SK-N-SH (cell line): Measurements from ENCODE around the gene CAPNS1. TPM values are rescaled to one million over a fixed set of nuclear protein-coding genes. Genes with fewer than 3 reads are reported as not detected.

Source experiments
- CTCF ChIA-PET: fragments of 300-600, 350-600 bp; formaldehyde crosslinking; extraction: SDS; loops from one replicate; lab custom pipeline; 2021; lab: Yijun Ruan, JAX
- POLR2A ChIA-PET: fragments of 350-600 bp; sonication (Branson Sonifier 250); formaldehyde crosslinking; extraction: SDS; loops from one replicate; lab custom pipeline; 2020; ENCODE audit warnings: antibody characterized with exemption, inconsistent platforms; lab: Yijun Ruan, JAX
- DNase-seq: peaks from one replicate; pipeline ENCODE4 v3.0.0; 2012
- H2AFZ ChIP-seq: fragments of 200-600 bp; sonication (generic); 2 replicates; pipeline ENCODE4 v1.8.1; 2016; ENCODE audit warnings: antibody characterized with exemption, mild to moderate bottlenecking, low read depth
- H3F3A ChIP-seq: fragments of 200-600 bp; sonication (generic); replicated peaks from 2 replicates; pipeline ENCODE3; 2016; ENCODE audit warnings: antibody characterized with exemption, mild to moderate bottlenecking; ENCODE audit not compliant: insufficient read depth
- H3K27ac ChIP-seq, 2 experiments: fragments of 200-500 bp in 1 of 2; fragments of 200-600 bp in 1 of 2; sonication (Bioruptor generic) in 1 of 2; sonication (generic), shearing (Covaris generic) in 1 of 2; 2 replicates each; pipeline versions ENCODE4 v1.5.1 to v1.6.1; 2014 to 2016; ENCODE audit warnings: low read depth in 2 of 2, inconsistent platforms in 1 of 2, low read length in 1 of 2, mild to moderate bottlenecking in 1 of 2, mixed read lengths in 1 of 2
- H3K27me3 ChIP-seq: fragments of 200-600 bp; sonication (generic), shearing (Covaris generic); 2 replicates; pipeline ENCODE4 v1.6.1; 2016; ENCODE audit warnings: mixed run types; ENCODE audit not compliant: insufficient read depth
- H3K36me3 ChIP-seq, 2 experiments: fragments of 200-500 bp in 1 of 2; fragments of 200-600 bp in 1 of 2; sonication (Bioruptor generic) in 1 of 2; sonication (generic) in 1 of 2; replicated peaks in 1 of 2; 2 replicates each; pipeline versions ENCODE3 to v1.5.1; 2014 to 2016; ENCODE audit warnings: low read length in 1 of 2, mild to moderate bottlenecking in 1 of 2; ENCODE audit not compliant: insufficient read depth in 2 of 2, control insufficient read depth in 1 of 2
- H3K4me1 ChIP-seq, 2 experiments: fragments of 200-500 bp in 1 of 2; fragments of 200-600 bp in 1 of 2; sonication (Bioruptor generic) in 1 of 2; sonication (generic), shearing (Covaris generic) in 1 of 2; 2 replicates each; pipeline versions ENCODE4 v1.5.1 to v1.6.1; 2014 to 2016; ENCODE audit warnings: low read depth in 1 of 2, low read length in 1 of 2, mixed run types in 1 of 2; ENCODE audit not compliant: insufficient read depth in 2 of 2, control insufficient read depth in 1 of 2
- H3K4me2 ChIP-seq: fragments of 200-600 bp; sonication (generic), shearing (Covaris generic); 2 replicates; pipeline ENCODE4 v1.6.1; 2017; ENCODE audit warnings: mixed run types
- H3K4me3 ChIP-seq, 2 experiments: fragments of 200-500 bp in 1 of 2; fragments of 200-600 bp in 1 of 2; sonication (Bioruptor generic) in 1 of 2; sonication (generic), shearing (Covaris generic) in 1 of 2; 2 replicates each; pipeline versions ENCODE4 v1.5.1 to v1.8.1; 2014 to 2016; ENCODE audit warnings: low read depth in 2 of 2, inconsistent platforms in 1 of 2, low read length in 1 of 2, mild to moderate bottlenecking in 1 of 2, mixed read lengths in 1 of 2, moderate library complexity in 1 of 2
- H3K79me2 ChIP-seq: fragments of 200-600 bp; sonication (generic); 2 replicates; pipeline ENCODE4 v1.8.1; 2017; ENCODE audit warnings: mild to moderate bottlenecking; ENCODE audit not compliant: insufficient read depth
- H3K9ac ChIP-seq: fragments of 200-600 bp; sonication (generic); 2 replicates; pipeline ENCODE4 v1.6.1; 2017; ENCODE audit warnings: mixed run types
- H3K9me2 ChIP-seq: fragments of 200-600 bp; sonication (generic); 2 replicates; pipeline ENCODE4 v1.6.1; 2017; ENCODE audit warnings: mixed run types
- H3K9me3 ChIP-seq: fragments of 200-600 bp; sonication (generic); 2 replicates; pipeline ENCODE4 v1.6.1; 2017; ENCODE audit warnings: mixed run types, mild to moderate bottlenecking, moderate library complexity
- H4K20me1 ChIP-seq: fragments of 200-600 bp; sonication (generic); 2 replicates; pipeline ENCODE4 v1.6.1; 2017; ENCODE audit warnings: mild to moderate bottlenecking, mixed run types; ENCODE audit not compliant: insufficient read depth
- CHD2 ChIP-seq: fragments of 150-350 bp; IDR thresholded peaks from 2 replicates; pipeline ENCODE4 v1.6.1; 2018; ENCODE audit warnings: low read length; ENCODE audit not compliant: partially characterized antibody
- MXI1 ChIP-seq: IDR thresholded peaks from 2 replicates; pipeline ENCODE4 v1.6.1; 2012; ENCODE audit warnings: mild to moderate bottlenecking, low read depth, low read length, improper control_type of control experiment
- RCOR1 ChIP-seq: fragments of 150-350 bp; IDR thresholded peaks from 2 replicates; pipeline ENCODE4 v1.6.1; 2017; ENCODE audit warnings: antibody characterized with exemption, low read length
- RXRA ChIP-seq: IDR thresholded peaks from 2 replicates; pipeline ENCODE4 v1.4.0; 2012; ENCODE audit warnings: low read depth, mild to moderate bottlenecking, borderline replicate concordance
- SIN3A ChIP-seq: IDR thresholded peaks from 2 replicates; pipeline ENCODE4 v1.6.1; 2012; ENCODE audit warnings: low read depth, mild to moderate bottlenecking, low read length, moderate library complexity, borderline replicate concordance
- YY1 ChIP-seq: IDR thresholded peaks from 2 replicates; pipeline ENCODE4 v1.4.0; 2012; ENCODE audit warnings: low read depth, mild to moderate bottlenecking
- ZBTB33 ChIP-seq: IDR thresholded peaks from 2 replicates; pipeline ENCODE4 v1.4.0; 2012; ENCODE audit warnings: low read depth, borderline replicate concordance
- WGBS: methylation state at CpG from one replicate; pipeline ENCODE4 v1.1.6; 2017; ENCODE audit warnings: low lambda C conversion rate; 5-methylcytosine and 5-hydroxymethylcytosine counted together
- polyA plus RNA-seq, 3 experiments: library from polyadenylated mRNA; depleted of rRNA; stranded (reverse); fragments of >200 nt; gene quantifications; 2 replicates each; pipeline ENCODE4 v1.2.3, GENCODE V29; 2012
- TF ChIP-seq, protein P1 (sequence below): fragments of 200-600 bp; sonication (generic); IDR thresholded peaks from 2 replicates; pipeline ENCODE4 v1.6.1; 2017; ENCODE audit warnings: antibody characterized with exemption, mild to moderate bottlenecking, moderate library complexity

CAPNS1 gene
- polyA plus RNA-seq, 1 of the 3 experiments (the other 2 are of a cell fraction), result 999 TPM

- DNase-seq, result no peak
- Histone ChIP-seq H3K4me2 (no peak overlapping the region), H3K4me1 (no peaks in the 10 kb centered on the region), H2AFZ (no peak overlapping the region), H4K20me1 (no peaks in the 10 kb centered on the region), H3K9me3 (no peaks in the 10 kb centered on the region), H3K79me2 (no peaks in the 10 kb centered on the region), H3K4me3 (no peak overlapping the region), H3F3A (no peaks in the 10 kb centered on the region), H3K9me2 (no peaks in the 10 kb centered on the region), H3K36me3 (peaks cover 0 to 3% of the 10 kb centered on the region in 2 experiments), H3K27ac (no peak overlapping the region), H3K27me3 (no peaks in the 10 kb centered on the region), H3K9ac (no peak overlapping the region)
- 97% methylated on average over 6 of the region's 6 CpGs for WGBS
- POLR2A ChIA-PET, result no interaction called here
- CTCF ChIA-PET, result no interaction called here
- no peak for TF ChIP-seq RXRA
- no peak for TF ChIP-seq SIN3A
- TF ChIP-seq MXI1, result no peak
- TF ChIP-seq ZBTB33, result no peak
- TF ChIP-seq, all 33 proteins: peak for 0
These were observed 42.8 kb upstream of the CAPNS1 start for GRCh38 chr19:36097036-36097435.

DNA sequence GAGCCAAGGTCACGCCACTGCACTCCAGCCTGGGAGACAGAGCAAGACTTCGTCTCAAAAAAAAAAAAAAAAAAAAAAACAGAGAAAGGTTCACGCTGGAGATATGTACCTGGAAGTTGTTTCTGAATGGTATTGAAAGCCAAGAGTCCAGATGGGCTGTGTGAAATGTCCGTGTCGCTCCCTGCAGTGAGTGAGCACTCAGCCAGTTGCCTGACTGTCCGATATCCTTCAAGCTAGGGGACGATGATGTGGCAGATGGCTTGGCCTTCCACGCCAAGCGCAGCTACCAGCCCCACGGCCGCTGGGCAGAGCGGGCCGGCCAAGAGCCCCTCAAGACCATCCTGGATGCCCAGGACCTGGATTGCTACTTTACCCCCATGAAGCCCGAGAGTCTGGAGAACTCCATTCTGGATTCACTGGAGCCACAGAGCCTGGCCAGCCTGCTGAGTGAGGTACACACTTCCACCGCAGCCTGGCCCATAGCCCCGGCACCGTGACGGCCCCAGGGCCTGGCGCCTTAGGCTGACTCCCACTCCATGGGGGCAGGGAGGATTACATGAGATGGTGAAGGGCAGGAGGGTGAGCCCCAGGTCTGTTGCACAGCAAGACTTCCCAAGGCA, 40.6 kb upstream of the CAPNS1 start:
- Histone ChIP-seq H3K36me3 (peaks cover 0 to 3% of the 10 kb centered on the region in 2 experiments), H3K9me3 (no peaks in the 10 kb centered on the region), H2AFZ (no peak overlapping the region), H3K4me3 (no peak overlapping the region), H3K4me2 (no peak overlapping the region), H3K4me1 (no peaks in the 10 kb centered on the region)
- TF ChIP-seq MXI1 (no peak), YY1 (no peak), CHD2 (no peak), RCOR1 (no peak)
- TF ChIP-seq, protein P1, sequence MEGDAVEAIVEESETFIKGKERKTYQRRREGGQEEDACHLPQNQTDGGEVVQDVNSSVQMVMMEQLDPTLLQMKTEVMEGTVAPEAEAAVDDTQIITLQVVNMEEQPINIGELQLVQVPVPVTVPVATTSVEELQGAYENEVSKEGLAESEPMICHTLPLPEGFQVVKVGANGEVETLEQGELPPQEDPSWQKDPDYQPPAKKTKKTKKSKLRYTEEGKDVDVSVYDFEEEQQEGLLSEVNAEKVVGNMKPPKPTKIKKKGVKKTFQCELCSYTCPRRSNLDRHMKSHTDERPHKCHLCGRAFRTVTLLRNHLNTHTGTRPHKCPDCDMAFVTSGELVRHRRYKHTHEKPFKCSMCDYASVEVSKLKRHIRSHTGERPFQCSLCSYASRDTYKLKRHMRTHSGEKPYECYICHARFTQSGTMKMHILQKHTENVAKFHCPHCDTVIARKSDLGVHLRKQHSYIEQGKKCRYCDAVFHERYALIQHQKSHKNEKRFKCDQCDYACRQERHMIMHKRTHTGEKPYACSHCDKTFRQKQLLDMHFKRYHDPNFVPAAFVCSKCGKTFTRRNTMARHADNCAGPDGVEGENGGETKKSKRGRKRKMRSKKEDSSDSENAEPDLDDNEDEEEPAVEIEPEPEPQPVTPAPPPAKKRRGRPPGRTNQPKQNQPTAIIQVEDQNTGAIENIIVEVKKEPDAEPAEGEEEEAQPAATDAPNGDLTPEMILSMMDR, result no peak
- TF ChIP-seq, all 33 proteins: peak for 0
- CTCF ChIA-PET, result no interaction called here
- no peaks in the 10 kb centered on the region for H3K27me3 ChIP-seq
- no peak overlapping the region for H3K27ac ChIP-seq
- H3K9ac ChIP-seq, result no peak overlapping the region
- no peaks in the 10 kb centered on the region for H3K9me2 ChIP-seq
- no peaks in the 10 kb centered on the region for H4K20me1 ChIP-seq
- H3F3A ChIP-seq, result no peaks in the 10 kb centered on the region
- POLR2A ChIA-PET, result no interaction called here
- no peak for DNase-seq
- H3K79me2 ChIP-seq, result no peaks in the 10 kb centered on the region
- 78% methylated on average over 10 of the region's 19 CpGs for WGBS
